ENCODE data around the gene CIT.
"Not testable (repeated sequence)": the region's sequence is repeated elsewhere in the genome, so short reads cannot be mapped to it uniquely, and the experiment has no call there.

The CIT gene

GRCh38 chr12:119710374-119710964 is 166.7 kb downstream of the CIT start:
- no peak for TF ChIP-seq CTCF (conservative IDR thresholded peaks at IDR 0.05; ENCODE audit: low read depth, low read length)
- no peak for DNase-seq (ENCODE audit: low read depth)
- no peak overlapping the region for H3K4me3 ChIP-seq (ENCODE audit: low read length)

DNA sequence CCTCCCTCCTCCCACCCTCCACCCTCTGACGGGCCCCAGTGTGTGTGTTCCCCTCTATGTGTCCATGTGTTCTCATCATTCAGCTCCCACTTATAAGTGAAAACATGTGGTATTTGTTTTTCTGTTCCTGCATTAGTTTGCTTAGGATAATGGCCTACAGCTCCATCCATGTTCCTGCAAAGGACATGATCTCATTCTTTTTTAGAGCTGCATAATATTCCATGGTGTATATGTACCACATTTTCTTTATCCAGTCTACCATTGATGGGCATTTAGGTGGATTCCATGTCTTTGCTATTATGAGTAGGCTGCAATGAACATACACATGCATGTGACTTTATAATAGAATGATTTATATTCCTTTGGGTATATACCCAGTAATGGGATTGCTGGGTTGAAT is 170.7 kb downstream of the CIT start:
- H3K4me3 ChIP-seq (ENCODE audit: low read length): not testable (repeated sequence)

DNA sequence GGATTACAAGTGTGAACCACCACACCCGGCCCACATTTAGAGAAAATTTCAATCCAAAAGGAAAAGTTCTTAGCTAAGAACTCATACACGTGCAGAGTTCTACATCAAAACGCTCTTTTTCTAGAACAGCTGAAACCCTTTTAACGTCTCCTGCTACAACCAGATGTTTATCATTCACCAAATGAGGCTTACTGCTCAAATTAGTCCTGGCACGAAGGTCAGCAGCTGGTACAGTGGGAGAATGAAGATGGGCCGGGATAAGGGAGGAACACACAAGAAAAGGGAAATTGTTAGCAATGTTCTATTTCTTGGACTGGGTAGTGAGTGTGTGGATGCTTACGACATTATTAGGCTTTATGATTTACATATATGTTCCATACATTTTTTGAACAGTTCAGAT is 171.9 kb downstream of the CIT start:
- H3K4me3 ChIP-seq (ENCODE audit: low read length): no peak overlapping the region
- no peak for DNase-seq (ENCODE audit: low read depth)
- no peak for TF ChIP-seq CTCF (conservative IDR thresholded peaks at IDR 0.05; ENCODE audit: low read depth, low read length)

More for the DNA sequence above, 170.7 kb downstream of the CIT start:
- not testable (repeated sequence) for DNase-seq (ENCODE audit: low read depth)

GRCh38 chr12:119704065-119704747 is 172.9 kb downstream of the CIT start:
- no peak overlapping the region for H3K4me3 ChIP-seq (ENCODE audit: low read length)
- TF ChIP-seq CTCF (conservative IDR thresholded peaks at IDR 0.05; ENCODE audit: low read depth, low read length): no peak
- DNase-seq (ENCODE audit: low read depth): no peak

DNA sequence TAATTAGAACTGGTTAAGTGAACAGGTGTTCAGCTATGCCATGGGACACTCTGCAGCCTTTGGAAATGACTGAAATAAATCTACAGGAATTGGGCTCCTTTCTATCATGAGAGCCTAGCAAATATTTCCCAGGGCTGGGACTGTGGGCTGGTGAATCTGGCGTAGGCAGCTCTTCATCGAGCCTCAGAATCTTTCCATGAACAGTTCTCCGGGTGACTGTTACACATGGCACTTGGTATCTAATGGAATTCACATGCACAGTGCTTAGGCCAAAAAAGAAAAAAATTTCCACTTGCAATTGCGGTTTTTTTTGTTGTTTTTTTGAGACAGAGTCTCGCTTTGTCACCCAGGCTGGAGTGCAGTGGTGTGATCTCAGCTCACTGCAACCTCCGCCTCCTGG is 177.0 kb downstream of the CIT start:
- H3K4me3 ChIP-seq (ENCODE audit: low read length): no peak overlapping the region
- DNase-seq (ENCODE audit: low read depth): no peak
- no peak for TF ChIP-seq CTCF (conservative IDR thresholded peaks at IDR 0.05; ENCODE audit: low read depth, low read length)

DNA sequence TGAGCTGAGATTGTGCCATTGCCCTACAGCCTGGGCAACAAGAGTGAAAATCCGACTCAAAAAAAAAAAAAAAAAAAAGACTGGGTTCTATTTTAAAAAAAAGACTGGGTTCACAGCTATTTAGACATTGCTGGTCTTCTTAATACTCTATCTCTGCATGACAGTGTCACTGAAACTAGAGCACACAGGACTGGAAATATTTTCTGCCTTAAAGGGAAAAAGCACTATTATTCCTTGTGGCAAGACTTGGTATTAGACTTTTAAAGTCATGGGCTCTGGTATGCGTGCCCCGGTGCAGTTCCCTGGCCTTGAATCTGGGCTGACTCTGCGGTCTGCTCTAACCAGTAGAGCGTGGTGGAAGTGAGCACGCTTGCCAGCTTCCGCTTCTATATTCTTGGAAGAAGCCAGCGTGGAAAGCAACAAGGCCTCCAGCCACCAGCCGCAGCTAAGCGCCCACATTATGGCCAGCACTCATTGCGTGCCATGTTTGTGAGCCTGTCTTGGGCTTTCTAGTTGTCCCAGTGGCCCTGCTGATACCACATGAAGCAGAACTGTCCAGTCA is 177.8 kb downstream of the CIT start:
- H3K4me3 ChIP-seq (ENCODE audit: low read length): no peak overlapping the region
- no peak for TF ChIP-seq CTCF (conservative IDR thresholded peaks at IDR 0.05; ENCODE audit: low read depth, low read length)
- no peak for DNase-seq (ENCODE audit: low read depth)

GRCh38 chr12:119696943-119697342 is 180.2 kb downstream of the CIT start:
- no peak for DNase-seq (ENCODE audit: low read depth)
- no peak for TF ChIP-seq CTCF (conservative IDR thresholded peaks at IDR 0.05; ENCODE audit: low read depth, low read length)
- H3K4me3 ChIP-seq (ENCODE audit: low read length): no peak overlapping the region
